ENCODE measurements around the gene PPM1F. TPM values are rescaled to one million over a fixed set of nuclear protein-coding genes. Genes with fewer than 3 reads are reported as not detected.
"Not testable (repeated sequence)": the region's sequence is repeated elsewhere in the genome, so short reads cannot be mapped to it uniquely, and the experiment has no call there.

The PPM1F gene
- total RNA-seq, 2 donors from 2014 or later = 14.5 to 26.4 TPM

GRCh38 chr22:21898354-21898896 is 54.2 kb downstream of the PPM1F start:
- intact Hi-C loops (cut with DNase I) = no loop called here
- Histone ChIP-seq H3K4me1 (no peaks in the 10 kb centered on the region), H3K9me3 (no peaks in the 10 kb centered on the region), H3K4me3 (no peak overlapping the region), H3K27me3 (no peaks in the 10 kb centered on the region), H3K36me3 (replicated peaks in 1 of 2; ENCODE audit: insufficient read depth in 1 of 2, low read depth in 2 of 2) (no peaks in the 10 kb centered on the region), H3K27ac (no peak overlapping the region)
- WGBS, 2 donors = 56 to 71% methylated on average over 1 of the region's 1 CpG
- DNase-seq (no peak), ATAC-seq (no peak)
- TF ChIP-seq POLR2A (IDR thresholded peaks at IDR 0.05) (no peak), CTCF (IDR thresholded peaks at IDR 0.05) (no peak)

GRCh38 chr22:21896951-21897513 is 55.6 kb downstream of the PPM1F start:
- Histone ChIP-seq H3K4me3 (no peak overlapping the region), H3K27ac (no peak overlapping the region), H3K9me3 (no peaks in the 10 kb centered on the region), H3K36me3 (replicated peaks in 1 of 2; ENCODE audit: insufficient read depth in 1 of 2, low read depth in 2 of 2) (no peaks in the 10 kb centered on the region), H3K4me1 (no peaks in the 10 kb centered on the region), H3K27me3 (no peaks in the 10 kb centered on the region)
- ATAC-seq (no peak), DNase-seq (no peak)
- intact Hi-C loops (cut with DNase I) = no loop called here
- WGBS, 2 donors = 96 to 98% methylated on average over 5 of the region's 5 CpGs
- TF ChIP-seq CTCF (IDR thresholded peaks at IDR 0.05) (no peak), POLR2A (IDR thresholded peaks at IDR 0.05) (no peak)

GRCh38 chr22:21896275-21896674 is 56.4 kb downstream of the PPM1F start:
- H3K9me3 ChIP-seq; H3K4me3 ChIP-seq; H3K27ac ChIP-seq; H3K4me1 ChIP-seq; H3K27me3 ChIP-seq; H3K36me3 ChIP-seq (replicated peaks in 1 of 2; ENCODE audit: insufficient read depth in 1 of 2, low read depth in 2 of 2); intact Hi-C loops (cut with DNase I); DNase-seq; ATAC-seq: not testable (repeated sequence)
- 80 to 94% methylated on average over 3 to 4 of the region's 4 CpGs for WGBS, 2 donors

GRCh38 chr22:21894799-21895198 is 57.8 kb downstream of the PPM1F start:
- 82 to 86% methylated on average over 8 of the region's 8 CpGs for WGBS, 2 donors
- intact Hi-C loops (cut with DNase I) = no loop called here

More at GRCh38 chr22:21894799-21895198, 57.8 kb downstream of the PPM1F start:
- DNase-seq (no peak), ATAC-seq (no peak)
- Histone ChIP-seq H3K36me3 (replicated peaks in 1 of 2; ENCODE audit: insufficient read depth in 1 of 2, low read depth in 2 of 2) (no peaks in the 10 kb centered on the region), H3K27me3 (no peaks in the 10 kb centered on the region), H3K9me3 (no peaks in the 10 kb centered on the region), H3K27ac (no peak overlapping the region), H3K4me1 (no peaks in the 10 kb centered on the region), H3K4me3 (no peak overlapping the region)
- TF ChIP-seq CTCF (IDR thresholded peaks at IDR 0.05) = no peak
- no peak for TF ChIP-seq POLR2A (IDR thresholded peaks at IDR 0.05)
